Caco-2 (cell line): ENCODE measurements around the gene CASZ1. TPM values are rescaled to one million over a fixed set of nuclear protein-coding genes. Genes with fewer than 3 reads are reported as not detected.

Source experiments
- BruUV-seq: library from RNA; stranded (reverse); fragments of 400-500 nt; replicated peaks from 2 replicates; lab custom pipeline; 2021; lab: Mats Ljungman, UMichigan
- CTCF ChIA-PET: fragments of 300-600 bp; sonication (Branson Sonifier 250); formaldehyde crosslinking; loops from one replicate; lab custom pipeline; 2022; ENCODE audit warnings: antibody characterized with exemption; lab: Charles Lee
- POLR2A ChIA-PET: fragments of 300-600 bp; sonication (Branson Sonifier 250); formaldehyde crosslinking; loops from one replicate; lab custom pipeline; 2022; ENCODE audit warnings: antibody characterized with exemption; lab: Charles Lee
- DNase-seq, 2 experiments: peaks; one replicate each; pipeline versions ENCODE4 v3.0.0 to v3.0.0-alpha.2; 2020 to 2022
- H3K27me3 ChIP-seq: replicated peaks from 2 replicates; pipeline ENCODE4 v1.6.0; 2011; ENCODE audit warnings: low read length; ENCODE audit not compliant: control insufficient read depth, insufficient read depth
- H3K36me3 ChIP-seq: 2 replicates; pipeline ENCODE4 v1.5.1; 2011; ENCODE audit warnings: low read length; ENCODE audit not compliant: control insufficient read depth, insufficient read depth
- H3K4me1 ChIP-seq: fragments of 250-450 bp; sonication (Bioruptor Pico); 2 replicates; pipeline ENCODE4 v1.5.1; 2020; ENCODE audit warnings: mild to moderate bottlenecking
- H3K4me3 ChIP-seq: 2 replicates; pipeline ENCODE4 v1.5.1; 2011; ENCODE audit warnings: low read depth, mild to moderate bottlenecking, control low read depth, low read length
- H3K9me3 ChIP-seq: fragments of 250-450 bp; sonication (Bioruptor Pico); 2 replicates; pipeline ENCODE4 v1.5.1; 2020; ENCODE audit warnings: mild to moderate bottlenecking, moderate library complexity
- H3K27ac Mint-ChIP-seq: one replicate; pipeline ENCODE4 v1.8.0; 2022; ENCODE audit warnings: mixed read lengths; ENCODE audit not compliant: unreplicated experiment
- H3K27me3 Mint-ChIP-seq: one replicate; pipeline ENCODE4 v1.8.0; 2022; ENCODE audit warnings: mixed read lengths; ENCODE audit not compliant: insufficient read depth, unreplicated experiment
- H3K36me3 Mint-ChIP-seq: one replicate; pipeline ENCODE4 v1.8.0; 2022; ENCODE audit warnings: mild to moderate bottlenecking, mixed read lengths; ENCODE audit not compliant: insufficient read depth, unreplicated experiment
- H3K4me1 Mint-ChIP-seq: one replicate; pipeline ENCODE4 v1.8.0; 2022; ENCODE audit warnings: low read depth, mixed read lengths; ENCODE audit not compliant: unreplicated experiment
- H3K4me3 Mint-ChIP-seq: one replicate; pipeline ENCODE4 v1.8.0; 2022; ENCODE audit warnings: mild to moderate bottlenecking, moderate library complexity, mixed read lengths; ENCODE audit not compliant: unreplicated experiment
- H3K9me3 Mint-ChIP-seq: one replicate; pipeline ENCODE4 v1.8.0; 2022; ENCODE audit warnings: mixed read lengths; ENCODE audit not compliant: unreplicated experiment
- CTCF ChIP-seq, 2 experiments: fragments of 200-600 bp in 1 of 2; IDR thresholded peaks; 1 replicate in 1 of 2; 2 replicates in 1 of 2; pipeline versions ENCODE4 v1.5.1 to v1.8.0; 2011 to 2022; ENCODE audit warnings: antibody characterized with exemption in 1 of 2, control low read depth in 1 of 2, inconsistent platforms in 1 of 2, low read depth in 1 of 2, low read length in 1 of 2, mild to moderate bottlenecking in 1 of 2, moderate library complexity in 1 of 2; ENCODE audit not compliant: insufficient read depth in 1 of 2, severe bottlenecking in 1 of 2, unreplicated experiment in 1 of 2
- intact Hi-C: fragments of 100-400 bp; cut with micrococcal nuclease; formaldehyde crosslinking; loops from one replicate; pipeline ENCODE4 v1.10.0; 2022; ENCODE audit not compliant: unreplicated experiment
- total RNA-seq: library from RNA; stranded (reverse); gene quantifications from 2 replicates; pipeline ENCODE4 v1.2.3, GENCODE V29; 2022

Gene CASZ1
- total RNA-seq, 1 experiment from 2014 or later, result 10.9 TPM

- Mint-ChIP-seq H3K4me3 (no peak overlapping the region), H3K27ac (no peak overlapping the region), H3K9me3 (no peaks in the 10 kb centered on the region), H3K27me3 (no peaks in the 10 kb centered on the region), H3K4me1 (no peaks in the 10 kb centered on the region), H3K36me3 (no peaks in the 10 kb centered on the region)
- TF ChIP-seq CTCF (IDR thresholded peaks at IDR 0.05; ENCODE audit: insufficient read depth in 1 of 2, low read depth in 1 of 2, low read length in 1 of 2, severe bottlenecking in 1 of 2, unreplicated experiment in 1 of 2), result no peak
- CTCF ChIA-PET, result no interaction called here
- H3K36me3 ChIP-seq, result no peaks in the 10 kb centered on the region
- H3K4me3 ChIP-seq, result no peak overlapping the region
- intact Hi-C loops, result no loop called here
- no TSS peak for BruUV-seq
- H3K9me3 ChIP-seq, result no peaks in the 10 kb centered on the region
- no peak for DNase-seq
- H3K27me3 ChIP-seq, result no peaks in the 10 kb centered on the region
- H3K4me1 ChIP-seq, result no peaks in the 10 kb centered on the region
- POLR2A ChIA-PET, result no interaction called here
These were observed 71.9 kb downstream of the CASZ1 start for GRCh38 chr1:10724511-10724910.

- H3K4me3 ChIP-seq, result no peak overlapping the region
- H3K4me1 ChIP-seq, result no peaks in the 10 kb centered on the region
- no TSS peak for BruUV-seq
- ChIA-PET POLR2A (no interaction called here), CTCF (no interaction called here)
- H3K36me3 ChIP-seq, result no peaks in the 10 kb centered on the region
- DNase-seq, result no peak
- H3K4me3 Mint-ChIP-seq, result no peak overlapping the region
- intact Hi-C loops, result no loop called here
- no peak for TF ChIP-seq CTCF (IDR thresholded peaks at IDR 0.05; ENCODE audit: insufficient read depth in 1 of 2, low read depth in 1 of 2, low read length in 1 of 2, severe bottlenecking in 1 of 2, unreplicated experiment in 1 of 2)
- H3K9me3 ChIP-seq, result no peaks in the 10 kb centered on the region
- H3K27me3 Mint-ChIP-seq, result no peaks in the 10 kb centered on the region
- H3K36me3 Mint-ChIP-seq, result no peaks in the 10 kb centered on the region
- H3K4me1 Mint-ChIP-seq, result no peaks in the 10 kb centered on the region
- no peaks in the 10 kb centered on the region for H3K27me3 ChIP-seq
- H3K9me3 Mint-ChIP-seq, result no peaks in the 10 kb centered on the region
- no peak overlapping the region for H3K27ac Mint-ChIP-seq
These were observed 72.4 kb downstream of the CASZ1 start for GRCh38 chr1:10724052-10724494.

- ChIA-PET CTCF (no interaction called here), POLR2A (no interaction called here)
- intact Hi-C loops, result no loop called here
- no peaks in the 10 kb centered on the region for H3K36me3 Mint-ChIP-seq
- Histone ChIP-seq H3K27me3 (no peaks in the 10 kb centered on the region), H3K9me3 (no peaks in the 10 kb centered on the region), H3K4me3 (no peak overlapping the region), H3K4me1 (no peaks in the 10 kb centered on the region), H3K36me3 (no peaks in the 10 kb centered on the region)
- DNase-seq, result no peak
- H3K9me3 Mint-ChIP-seq, result no peaks in the 10 kb centered on the region
- no TSS peak for BruUV-seq
- H3K27ac Mint-ChIP-seq, result no peak overlapping the region
- no peaks in the 10 kb centered on the region for H3K4me1 Mint-ChIP-seq
- no peak overlapping the region for H3K4me3 Mint-ChIP-seq
- no peak for TF ChIP-seq CTCF (IDR thresholded peaks at IDR 0.05; ENCODE audit: insufficient read depth in 1 of 2, low read depth in 1 of 2, low read length in 1 of 2, severe bottlenecking in 1 of 2, unreplicated experiment in 1 of 2)
- H3K27me3 Mint-ChIP-seq, result no peaks in the 10 kb centered on the region
These were observed 73.1 kb downstream of the CASZ1 start for GRCh38 chr1:10723317-10723716.
